ENCODE measurements around the gene SLC17A2.

Gene SLC17A2

GRCh38 chr6:25918083-25918683, 12.3 kb downstream of the SLC17A2 start:
- DNase-seq (ENCODE audit: low spot score) = no peak

- no peak for DNase-seq (ENCODE audit: low spot score)
These were observed 13.6 kb downstream of the SLC17A2 start for GRCh38 chr6:25916789-25917490.

GRCh38 chr6:25916330-25916729, 14.2 kb downstream of the SLC17A2 start:
- DNase-seq (ENCODE audit: low spot score) = no peak

GRCh38 chr6:25913741-25914140, 16.8 kb downstream of the SLC17A2 start:
- no peak for DNase-seq (ENCODE audit: low spot score)

- no peak for DNase-seq (ENCODE audit: low spot score)
These were observed 19.1 kb downstream of the SLC17A2 start for GRCh38 chr6:25911351-25911750.

GRCh38 chr6:25907475-25908014, 22.9 kb downstream of the SLC17A2 start:
- no peak for DNase-seq (ENCODE audit: low spot score)

GRCh38 chr6:25903467-25904099, 26.9 kb downstream of the SLC17A2 start:
- DNase-seq (ENCODE audit: low spot score) = no peak

GRCh38 chr6:25902071-25902470, 28.4 kb downstream of the SLC17A2 start:
- DNase-seq (ENCODE audit: low spot score) = no peak

GRCh38 chr6:25900843-25901242, 29.6 kb downstream of the SLC17A2 start:
- no peak for DNase-seq (ENCODE audit: low spot score)

GRCh38 chr6:25899580-25900408, 30.7 kb downstream of the SLC17A2 start:
- no peak for DNase-seq (ENCODE audit: low spot score)

GRCh38 chr6:25899123-25899522, 31.4 kb downstream of the SLC17A2 start:
- no peak for DNase-seq (ENCODE audit: low spot score)

GRCh38 chr6:25898289-25898977, 32.1 kb downstream of the SLC17A2 start:
- DNase-seq (ENCODE audit: low spot score) = no peak

- DNase-seq (ENCODE audit: low spot score) = no peak
These were observed 34.2 kb downstream of the SLC17A2 start for GRCh38 chr6:25896252-25896651.

GRCh38 chr6:25895771-25896170, 34.7 kb downstream of the SLC17A2 start:
- DNase-seq (ENCODE audit: low spot score) = no peak

- DNase-seq (ENCODE audit: low spot score) = no peak
These were observed 36.7 kb downstream of the SLC17A2 start for GRCh38 chr6:25893778-25894177.

- DNase-seq (ENCODE audit: low spot score) = no peak
These were observed 37.6 kb downstream of the SLC17A2 start for GRCh38 chr6:25892877-25893276.

- peak; percentile 77 for DNase-seq (ENCODE audit: low spot score)
These were observed 40.3 kb downstream of the SLC17A2 start for GRCh38 chr6:25889877-25890853.

- no peak for DNase-seq (ENCODE audit: low spot score)
These were observed 41.9 kb downstream of the SLC17A2 start for GRCh38 chr6:25888626-25889025.

- DNase-seq (ENCODE audit: low spot score) = no peak
These were observed 44.4 kb downstream of the SLC17A2 start for GRCh38 chr6:25886066-25886465.

- no peak for DNase-seq (ENCODE audit: low spot score)
These were observed 46.5 kb downstream of the SLC17A2 start for GRCh38 chr6:25883991-25884390.
